ENCODE measurements around the gene PABPN1L. TPM values are rescaled to one million over a fixed set of nuclear protein-coding genes. Genes with fewer than 3 reads are reported as not detected.

PABPN1L gene
- total and polyA plus RNA-seq, 2 of the 8 experiments (the other 6 are each of a cell fraction or from before 2014, with no cell fraction given): not detected

DNA sequence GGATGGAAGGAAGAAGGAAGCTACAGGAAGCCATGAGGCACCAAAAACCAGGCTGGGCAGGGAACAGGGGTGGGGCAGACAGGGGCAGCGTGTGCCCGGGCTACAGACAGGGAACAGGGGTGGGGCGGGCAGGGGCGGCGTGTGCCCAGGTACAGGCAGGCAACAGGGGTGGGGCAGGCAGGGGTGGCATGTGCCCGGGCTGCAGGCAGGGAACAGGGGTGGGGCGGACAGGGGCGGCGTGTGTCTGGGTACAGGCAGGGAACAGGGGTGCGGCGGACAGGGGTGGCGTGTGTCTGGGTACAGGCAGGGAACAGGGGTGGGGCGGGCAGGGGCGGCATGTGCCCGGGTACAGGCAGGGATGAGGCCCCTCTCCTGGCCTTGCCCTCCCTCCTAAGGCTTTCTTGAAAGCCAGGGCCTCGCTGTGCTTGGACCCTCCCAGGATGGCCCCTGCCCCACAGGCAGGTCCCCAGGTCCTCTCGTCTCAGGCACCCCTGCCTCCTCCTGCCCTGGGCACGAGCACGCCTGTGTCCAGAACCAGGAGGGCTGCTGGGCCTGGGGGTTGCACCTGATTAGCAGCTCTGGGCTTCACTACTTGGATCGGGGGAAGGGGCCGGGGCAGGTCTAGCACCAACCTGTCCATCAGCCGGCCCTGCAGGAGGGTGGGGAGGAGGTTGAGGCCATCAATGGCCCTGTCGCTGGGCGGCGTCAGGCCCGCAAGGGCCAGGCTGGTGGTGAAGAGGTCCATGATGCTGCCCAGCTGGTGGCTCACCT lies 40.2 kb downstream of the PABPN1L start:
- Histone ChIP-seq H3K79me2 (ENCODE audit: control insufficient read depth in 1 of 2, insufficient read depth in 2 of 2, low read length in 2 of 2) (no peaks in the 10 kb centered on the region), H3K4me3 (ENCODE audit: extremely low read depth in 1 of 4, insufficient read depth in 2 of 4, low read depth in 3 of 4, low read length in 4 of 4) (no peak overlapping the region), H3K79me1 (ENCODE audit: low read depth, low read length) (0 out of 2 replicates have a peak, but pooled peaks cover 3% of the 10 kb centered on the region), H3K4me2 (ENCODE audit: insufficient read depth in 1 of 2, low read depth in 2 of 2, low read length in 2 of 2) (no peak overlapping the region), H2BK20ac (ENCODE audit: low read length) (no peak overlapping the region), H3K18ac (ENCODE audit: extremely low read depth, low read length) (no peak overlapping the region), H4K91ac (replicated peaks; ENCODE audit: insufficient read length, low read length) (no peak overlapping the region), H3K4ac (replicated peaks; ENCODE audit: insufficient read length, low read depth, low read length) (no peak overlapping the region), H3K27me3 (replicated peaks in 1 of 4; ENCODE audit: control insufficient read depth in 3 of 4, extremely low read depth in 1 of 4, insufficient read depth in 3 of 4, low read length in 3 of 4) (no peaks in the 10 kb centered on the region), H4K8ac (ENCODE audit: extremely low read depth, insufficient read depth, low read length) (no peak overlapping the region; the same call in 1 of the 2 replicates), H2AFZ (ENCODE audit: low read length) (no peak overlapping the region), H2BK5ac (ENCODE audit: low read depth, low read length) (no peak overlapping the region), H3K27ac (ENCODE audit: low read depth, low read length) (no peak overlapping the region), H4K20me1 (replicated peaks in 1 of 2; ENCODE audit: control insufficient read depth in 1 of 2, insufficient read depth in 2 of 2, low read length in 2 of 2) (peaks cover 2 to 6% of the 10 kb centered on the region in 2 experiments), H3K23me2 (ENCODE audit: low read depth, low read length) (no peaks in the 10 kb centered on the region), H2BK120ac (replicated peaks; ENCODE audit: low read depth, low read length) (no peak overlapping the region), H3K9ac (replicated peaks in 1 of 4; ENCODE audit: extremely low read depth in 1 of 4, low read depth in 3 of 4, low read length in 3 of 4) (no peak overlapping the region), H3K4me1 (replicated peaks in 1 of 4; ENCODE audit: control insufficient read depth in 3 of 4, insufficient read depth in 4 of 4, low read length in 3 of 4) (no peaks in the 10 kb centered on the region), H3K14ac (ENCODE audit: insufficient read length) (no peak overlapping the region), H3K56ac (replicated peaks; ENCODE audit: insufficient read length, low read depth, low read length) (no peak overlapping the region), H3K23ac (ENCODE audit: insufficient read length) (no peak overlapping the region), H3K36me3 (ENCODE audit: control insufficient read depth in 2 of 4, insufficient read depth in 4 of 4, low read length in 3 of 4) (no peaks in the 10 kb centered on the region), H2AK5ac (ENCODE audit: low read depth, low read length) (no peak overlapping the region), H4K5ac (ENCODE audit: insufficient read length, low read depth, low read length) (no peak overlapping the region), H2BK15ac (ENCODE audit: low read length) (no peak overlapping the region), H3K9me3 (ENCODE audit: insufficient read depth in 2 of 2, low read depth in 1 of 2, low read length in 1 of 2) (no peaks in the 10 kb centered on the region), H2BK12ac (ENCODE audit: low read depth, low read length) (no peak overlapping the region)
- FAIRE-seq: no peak
- CTCF ChIA-PET (ENCODE audit: partially characterized antibody): interaction anchor here (0.6 to 1.1 kb wide), 4 partner anchors 11 to 218 kb away, joined by 3 to 4 read pairs (median 4); no protein-coding TSS in a partner anchor
- no peak for DNase-seq (ENCODE audit: low read depth in 1 of 2, low spot score in 2 of 2)
- POLR2A ChIA-PET (ENCODE audit: partially characterized antibody): interaction anchor here (0.9 to 1.6 kb wide), 2 partner anchors 8 to 20 kb away, joined by 3 to 4 read pairs; no protein-coding TSS in a partner anchor
- TF ChIP-seq RXRA (IDR thresholded peaks at IDR 0.05; ENCODE audit: insufficient read depth, low read depth, low read length): no peak
- no peak for TF ChIP-seq GABPA (IDR thresholded peaks at IDR 0.05; ENCODE audit: borderline replicate concordance, insufficient read depth, low read length)
- TF ChIP-seq HDAC6 (IDR thresholded peaks at IDR 0.05; ENCODE audit: low read depth, low read length): no peak
- TF ChIP-seq JUND (IDR thresholded peaks at IDR 0.05; ENCODE audit: low read length): no peak
- no peak for TF ChIP-seq ASH2L (IDR thresholded peaks at IDR 0.05; ENCODE audit: low read length)
- no peak for TF ChIP-seq RAD21 (IDR thresholded peaks at IDR 0.05 in 1 of 2, conservative IDR thresholded peaks at IDR 0.05 in 1 of 2; ENCODE audit: low read depth in 2 of 2, low read length in 2 of 2)
- TF ChIP-seq, protein P1, sequence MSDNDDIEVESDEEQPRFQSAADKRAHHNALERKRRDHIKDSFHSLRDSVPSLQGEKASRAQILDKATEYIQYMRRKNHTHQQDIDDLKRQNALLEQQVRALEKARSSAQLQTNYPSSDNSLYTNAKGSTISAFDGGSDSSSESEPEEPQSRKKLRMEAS (IDR thresholded peaks at IDR 0.05): no peak
- TF ChIP-seq SP1 (IDR thresholded peaks at IDR 0.05; ENCODE audit: low read depth, low read length): no peak
- no peak for TF ChIP-seq TAF1 (IDR thresholded peaks at IDR 0.05; ENCODE audit: low read depth, low read length)
- WGBS, 2 experiments (ENCODE audit: extremely low coverage in 1 of 2, insufficient coverage in 1 of 2, insufficient read length in 1 of 2, insufficient replicate concordance in 2 of 2, low coverage in 1 of 2, low lambda C conversion rate in 2 of 2, missing lambda C conversion rate in 1 of 2): 96% methylated on average over 15 of the region's 26 CpGs; no CpG with 5 or more reads in 1 of the 2 experiments

Data from H1 (cell line).